Activated B cell treated with CpG ODN at 0.5 μM for 24 hours (primary cell): ENCODE measurements around the gene ACTC1. TPM values are rescaled to one million over a fixed set of nuclear protein-coding genes. Genes with fewer than 3 reads are reported as not detected.

Experiments used
- ATAC-seq: fragments of 200-7000 bp; cut with Tn5 transposase; one replicate; pipeline ENCODE4 v1.10.0; 2021; ENCODE audit warnings: low read depth, mild to moderate bottlenecking, moderate library complexity
- CTCF ChIA-PET: fragments of 350-600 bp; sonication (Branson Sonifier 250); formaldehyde crosslinking; loops from one replicate; lab custom pipeline; 2021; ENCODE audit warnings: antibody characterized with exemption; lab: Charles Lee
- POLR2A ChIA-PET: fragments of 350-600 bp; sonication (Branson Sonifier 250); formaldehyde crosslinking; loops from one replicate; lab custom pipeline; 2021; ENCODE audit warnings: antibody characterized with exemption; lab: Charles Lee
- DNase-seq: peaks from one replicate; pipeline ENCODE4 v3.0.0; 2022
- H3K27ac Mint-ChIP-seq: one replicate; pipeline ENCODE4 v1.8.0; 2020; ENCODE audit warnings: mixed read lengths
- H3K27me3 Mint-ChIP-seq: one replicate; pipeline ENCODE4 v1.8.0; 2021; ENCODE audit warnings: mixed read lengths
- H3K36me3 Mint-ChIP-seq: one replicate; pipeline ENCODE4 v1.8.0; 2021; ENCODE audit warnings: low read depth, mixed read lengths
- H3K4me1 Mint-ChIP-seq: one replicate; pipeline ENCODE4 v1.8.0; 2021; ENCODE audit warnings: mixed read lengths
- H3K4me3 Mint-ChIP-seq: one replicate; pipeline ENCODE4 v1.8.0; 2020; ENCODE audit warnings: mild to moderate bottlenecking, mixed read lengths
- H3K9me3 Mint-ChIP-seq: one replicate; pipeline ENCODE4 v1.8.0; 2020; ENCODE audit warnings: mixed read lengths
- intact Hi-C: fragments of 100-400 bp; cut with micrococcal nuclease; formaldehyde crosslinking; loops from one replicate; pipeline ENCODE4 v1.15.1; 2024
- total RNA-seq: library from RNA; stranded (reverse); gene quantifications from 2 replicates; pipeline ENCODE4 v1.2.3, GENCODE V29; 2022
- TF ChIP-seq, protein P1 (sequence below): fragments of 200-600 bp; IDR thresholded peaks from one replicate; pipeline ENCODE4 v1.8.0; 2022; ENCODE audit warnings: antibody characterized with exemption, mild to moderate bottlenecking

ACTC1 gene
- total RNA-seq, 1 donor from 2014 or later, result not detected

GRCh38 chr15:34793071-34793470 lies 2.3 kb downstream of the ACTC1 start:
- TF ChIP-seq, protein P1, sequence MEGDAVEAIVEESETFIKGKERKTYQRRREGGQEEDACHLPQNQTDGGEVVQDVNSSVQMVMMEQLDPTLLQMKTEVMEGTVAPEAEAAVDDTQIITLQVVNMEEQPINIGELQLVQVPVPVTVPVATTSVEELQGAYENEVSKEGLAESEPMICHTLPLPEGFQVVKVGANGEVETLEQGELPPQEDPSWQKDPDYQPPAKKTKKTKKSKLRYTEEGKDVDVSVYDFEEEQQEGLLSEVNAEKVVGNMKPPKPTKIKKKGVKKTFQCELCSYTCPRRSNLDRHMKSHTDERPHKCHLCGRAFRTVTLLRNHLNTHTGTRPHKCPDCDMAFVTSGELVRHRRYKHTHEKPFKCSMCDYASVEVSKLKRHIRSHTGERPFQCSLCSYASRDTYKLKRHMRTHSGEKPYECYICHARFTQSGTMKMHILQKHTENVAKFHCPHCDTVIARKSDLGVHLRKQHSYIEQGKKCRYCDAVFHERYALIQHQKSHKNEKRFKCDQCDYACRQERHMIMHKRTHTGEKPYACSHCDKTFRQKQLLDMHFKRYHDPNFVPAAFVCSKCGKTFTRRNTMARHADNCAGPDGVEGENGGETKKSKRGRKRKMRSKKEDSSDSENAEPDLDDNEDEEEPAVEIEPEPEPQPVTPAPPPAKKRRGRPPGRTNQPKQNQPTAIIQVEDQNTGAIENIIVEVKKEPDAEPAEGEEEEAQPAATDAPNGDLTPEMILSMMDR, result no peak

GRCh38 chr15:34791701-34792100 lies 3.6 kb downstream of the ACTC1 start:
- CTCF ChIA-PET, result no interaction called here
- H3K4me3 Mint-ChIP-seq, result no peak overlapping the region
- H3K4me1 Mint-ChIP-seq, result no peaks in the 10 kb centered on the region
- H3K27me3 Mint-ChIP-seq, result peaks cover 37% of the 10 kb centered on the region
- H3K9me3 Mint-ChIP-seq, result no peaks in the 10 kb centered on the region
- H3K36me3 Mint-ChIP-seq, result no peaks in the 10 kb centered on the region
- POLR2A ChIA-PET, result no interaction called here
- H3K27ac Mint-ChIP-seq, result no peak overlapping the region
- DNase-seq (no peak), ATAC-seq (no peak)
- TF ChIP-seq, protein P1, result no peak
- intact Hi-C loops, result no loop called here

More at GRCh38 chr15:34793071-34793470, 2.3 kb downstream of the ACTC1 start:
- DNase-seq (no peak), ATAC-seq (no peak)
- no peaks in the 10 kb centered on the region for H3K9me3 Mint-ChIP-seq
- H3K4me1 Mint-ChIP-seq, result no peaks in the 10 kb centered on the region
- peaks cover 40% of the 10 kb centered on the region for H3K27me3 Mint-ChIP-seq
- intact Hi-C loops, result no loop called here
- CTCF ChIA-PET, result no interaction called here
- no peak overlapping the region for H3K4me3 Mint-ChIP-seq
- POLR2A ChIA-PET, result no interaction called here
- H3K27ac Mint-ChIP-seq, result no peak overlapping the region
- no peaks in the 10 kb centered on the region for H3K36me3 Mint-ChIP-seq

DNA sequence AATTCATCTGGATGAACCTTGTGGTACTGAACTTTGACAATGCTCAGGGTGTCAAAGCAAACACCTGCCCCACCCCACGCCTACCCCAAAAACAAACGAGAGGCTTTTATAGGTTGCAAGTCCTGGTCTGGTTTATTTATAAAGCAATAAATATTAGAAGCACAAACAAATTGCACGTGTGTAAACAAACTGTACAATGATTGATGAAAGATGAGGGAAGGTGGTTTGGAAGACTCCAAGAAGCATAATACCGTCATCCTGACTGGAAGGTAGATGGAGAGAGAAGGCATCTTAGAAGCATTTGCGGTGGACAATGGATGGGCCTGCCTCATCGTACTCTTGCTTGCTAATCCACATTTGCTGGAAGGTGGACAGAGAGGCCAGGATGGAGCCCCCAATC lies 5.2 kb downstream of the ACTC1 start:
- TF ChIP-seq, protein P1, result no peak
- ATAC-seq, result no peak
- H3K36me3 Mint-ChIP-seq, result no peaks in the 10 kb centered on the region
- intact Hi-C loops, result no loop called here
- H3K27me3 Mint-ChIP-seq, result peaks cover 32% of the 10 kb centered on the region
- H3K4me1 Mint-ChIP-seq, result no peaks in the 10 kb centered on the region
- POLR2A ChIA-PET, result no interaction called here
- no peak overlapping the region for H3K27ac Mint-ChIP-seq
- CTCF ChIA-PET, result no interaction called here
- H3K4me3 Mint-ChIP-seq, result no peak overlapping the region
- DNase-seq, result no peak
- no peaks in the 10 kb centered on the region for H3K9me3 Mint-ChIP-seq

DNA sequence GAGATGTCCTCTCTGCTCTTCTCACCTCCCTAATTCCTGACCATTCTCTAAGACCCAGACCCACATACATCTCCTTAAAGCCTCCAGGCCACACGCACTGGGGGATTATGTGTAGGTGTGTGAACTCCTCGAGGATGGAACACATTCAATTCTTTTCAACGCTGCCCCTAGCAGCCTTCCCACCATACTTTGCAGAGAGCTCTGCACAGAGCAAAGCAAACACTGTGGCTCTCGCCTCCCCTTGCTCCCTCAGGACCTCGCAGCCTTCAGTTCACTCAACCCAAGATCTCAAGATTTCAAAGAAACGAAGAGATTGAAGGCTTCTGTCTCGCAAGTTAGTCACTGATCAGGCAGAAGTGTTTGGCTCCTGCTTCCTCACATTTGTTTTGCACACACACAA lies 6.0 kb downstream of the ACTC1 start:
- H3K27me3 Mint-ChIP-seq, result peaks cover 25% of the 10 kb centered on the region
- no peaks in the 10 kb centered on the region for H3K36me3 Mint-ChIP-seq
- H3K9me3 Mint-ChIP-seq, result no peaks in the 10 kb centered on the region
- DNase-seq, result no peak
- no peak overlapping the region for H3K27ac Mint-ChIP-seq
- TF ChIP-seq, protein P1, result no peak
- intact Hi-C loops, result no loop called here
- no peak overlapping the region for H3K4me3 Mint-ChIP-seq
- ChIA-PET POLR2A (no interaction called here), CTCF (no interaction called here)
- ATAC-seq, result no peak
- H3K4me1 Mint-ChIP-seq, result no peaks in the 10 kb centered on the region

GRCh38 chr15:34786206-34786605 lies 9.1 kb downstream of the ACTC1 start:
- POLR2A ChIA-PET, result no interaction called here
- peaks cover 12% of the 10 kb centered on the region for H3K27me3 Mint-ChIP-seq
- H3K36me3 Mint-ChIP-seq, result no peaks in the 10 kb centered on the region
- no peak overlapping the region for H3K4me3 Mint-ChIP-seq
- CTCF ChIA-PET, result no interaction called here
- intact Hi-C loops, result no loop called here
- ATAC-seq (no peak), DNase-seq (no peak)
- TF ChIP-seq, protein P1, result no peak
- no peak overlapping the region for H3K27ac Mint-ChIP-seq
- H3K9me3 Mint-ChIP-seq, result peaks cover 5% of the 10 kb centered on the region
- H3K4me1 Mint-ChIP-seq, result no peaks in the 10 kb centered on the region
